ENCODE data around the gene EPHB1.

Gene EPHB1

GRCh38 chr3:135181408-135181807 is 386.3 kb downstream of the EPHB1 start:
- TF ChIP-seq TOX (CRISPR knock-in tag; IDR thresholded peaks at IDR 0.05; ENCODE audit: borderline replicate concordance) (no peak), TSHZ2 (CRISPR knock-in tag; IDR thresholded peaks at IDR 0.05) (no peak), GLIS3 (CRISPR knock-in tag; IDR thresholded peaks at IDR 0.05) (no peak), ARNTL (CRISPR knock-in tag; IDR thresholded peaks at IDR 0.05; ENCODE audit: borderline replicate concordance, low read depth) (no peak), ZNF565 (CRISPR knock-in tag; conservative IDR thresholded peaks at IDR 0.05; ENCODE audit: low read depth) (no peak), CSDC2 (CRISPR knock-in tag; IDR thresholded peaks at IDR 0.05) (no peak), ZFP30 (CRISPR knock-in tag; IDR thresholded peaks at IDR 0.05) (no peak), ZFP3 (CRISPR knock-in tag; IDR thresholded peaks at IDR 0.05) (no peak), ZNF8 (CRISPR knock-in tag; IDR thresholded peaks at IDR 0.05) (no peak), ZC3H10 (CRISPR knock-in tag; IDR thresholded peaks at IDR 0.05) (no peak), RARB (CRISPR knock-in tag; IDR thresholded peaks at IDR 0.05) (no peak), ZNF70 (CRISPR knock-in tag; IDR thresholded peaks at IDR 0.05) (no peak), CREB5 (CRISPR knock-in tag; IDR thresholded peaks at IDR 0.05; ENCODE audit: low read depth) (no peak), BACH2 (CRISPR knock-in tag; IDR thresholded peaks at IDR 0.05; ENCODE audit: borderline replicate concordance) (no peak), PPARA (CRISPR knock-in tag; IDR thresholded peaks at IDR 0.05; ENCODE audit: borderline replicate concordance) (no peak), POU6F1 (CRISPR knock-in tag; IDR thresholded peaks at IDR 0.05; ENCODE audit: borderline replicate concordance, low read depth) (no peak), PATZ1 (CRISPR knock-in tag; IDR thresholded peaks at IDR 0.05; ENCODE audit: borderline replicate concordance) (no peak)
- ATAC-seq = no peak

- no peak for ATAC-seq
- TF ChIP-seq ARNTL (CRISPR knock-in tag; IDR thresholded peaks at IDR 0.05; ENCODE audit: borderline replicate concordance, low read depth) (no peak), ZFP3 (CRISPR knock-in tag; IDR thresholded peaks at IDR 0.05) (no peak), GLIS3 (CRISPR knock-in tag; IDR thresholded peaks at IDR 0.05) (no peak), BACH2 (CRISPR knock-in tag; IDR thresholded peaks at IDR 0.05; ENCODE audit: borderline replicate concordance) (no peak), TOX (CRISPR knock-in tag; IDR thresholded peaks at IDR 0.05; ENCODE audit: borderline replicate concordance) (no peak), OSR1 (CRISPR knock-in tag; IDR thresholded peaks at IDR 0.05) (no peak), ZNF70 (CRISPR knock-in tag; IDR thresholded peaks at IDR 0.05) (no peak), ISL1 (CRISPR knock-in tag; IDR thresholded peaks at IDR 0.05) (no peak), CSDC2 (CRISPR knock-in tag; IDR thresholded peaks at IDR 0.05) (no peak), TCF4 (CRISPR knock-in tag; IDR thresholded peaks at IDR 0.05; ENCODE audit: borderline replicate concordance) (no peak), PATZ1 (CRISPR knock-in tag; IDR thresholded peaks at IDR 0.05; ENCODE audit: borderline replicate concordance) (no peak), PPARA (CRISPR knock-in tag; IDR thresholded peaks at IDR 0.05; ENCODE audit: borderline replicate concordance) (no peak), ZNF8 (CRISPR knock-in tag; IDR thresholded peaks at IDR 0.05) (no peak), ESRRG (CRISPR knock-in tag; IDR thresholded peaks at IDR 0.05) (no peak), CREB5 (CRISPR knock-in tag; IDR thresholded peaks at IDR 0.05; ENCODE audit: low read depth) (no peak), TSHZ2 (CRISPR knock-in tag; IDR thresholded peaks at IDR 0.05) (no peak), ZC3H10 (CRISPR knock-in tag; IDR thresholded peaks at IDR 0.05) (no peak), CSRNP3 (CRISPR knock-in tag; IDR thresholded peaks at IDR 0.05) (no peak)
These were observed 387.4 kb downstream of the EPHB1 start for GRCh38 chr3:135182364-135182998.

Data from SK-N-SH treated with all-trans-retinoic acid at 6 μM for 48 hours (cell line).